Endothelial cell of umbilical vein (primary cell): Measurements from ENCODE around the gene FSTL1. TPM values are rescaled to one million over a fixed set of nuclear protein-coding genes. Genes with fewer than 3 reads are reported as not detected.

Experiments
- BruUV-seq: library from RNA; stranded (reverse); fragments of 400-500 nt; replicated peaks from 2 replicates; lab custom pipeline; 2021; lab: Mats Ljungman, UMichigan
- CTCF ChIA-PET: fragments of 300-600, 350-600 bp; sonication (Branson Sonifier 250); formaldehyde crosslinking; loops from one replicate; lab custom pipeline; 2021; ENCODE audit warnings: antibody characterized with exemption, inconsistent platforms; lab: Charles Lee
- POLR2A ChIA-PET: fragments of 300-600, 350-600 bp; sonication (Branson Sonifier 250); formaldehyde crosslinking; loops from one replicate; lab custom pipeline; 2021; ENCODE audit warnings: antibody characterized with exemption, inconsistent platforms; lab: Charles Lee
- DNase-seq: peaks from one replicate; pipeline ENCODE4 v3.0.0-alpha.2; 2011; ENCODE audit warnings: low read depth, low spot score
- FAIRE-seq: peaks from 2 replicates; lab custom pipeline; 2011; peaks lifted over from hg19 to GRCh38; lab: Jason Lieb, UNC
- H2AFZ ChIP-seq: 2 replicates; pipeline ENCODE4 v1.6.0; 2012; ENCODE audit warnings: low read depth, low read length, control low read depth, inconsistent platforms
- H3K27ac ChIP-seq: 2 replicates; pipeline ENCODE4 v1.5.1; 2011; ENCODE audit warnings: low read depth, mild to moderate bottlenecking, control low read depth, low read length, moderate library complexity; ENCODE audit not compliant: insufficient read depth
- H3K27me3 ChIP-seq, 2 experiments: 2 replicates each; pipeline versions ENCODE4 v1.6.0 to v1.6.1; 2011; ENCODE audit warnings: low read length in 2 of 2, mixed read lengths in 1 of 2; ENCODE audit not compliant: control insufficient read depth in 2 of 2, insufficient read depth in 2 of 2
- H3K36me3 ChIP-seq, 2 experiments: 2 replicates in 1 of 2; 3 replicates in 1 of 2; pipeline ENCODE4 v1.5.1; 2011; ENCODE audit warnings: low read length in 2 of 2, mild to moderate bottlenecking in 1 of 2, moderate library complexity in 1 of 2; ENCODE audit not compliant: control insufficient read depth in 2 of 2, insufficient read depth in 2 of 2; ENCODE audit errors: extremely low read depth in 1 of 2
- H3K4me1 ChIP-seq: 3 replicates; pipeline ENCODE4 v1.5.1; 2011; ENCODE audit warnings: mild to moderate bottlenecking, low read length; ENCODE audit not compliant: control insufficient read depth, insufficient read depth; ENCODE audit errors: extremely low read depth
- H3K4me2 ChIP-seq: 2 replicates; pipeline ENCODE4 v1.6.1; 2011; ENCODE audit warnings: low read length, control low read depth, mixed read lengths; ENCODE audit not compliant: insufficient read depth
- H3K4me3 ChIP-seq, 3 experiments: fragments of 200-600 bp in 1 of 3; sonication (generic), shearing (Covaris generic) in 1 of 3; replicated peaks in 1 of 3; 2 replicates each; pipeline ENCODE4 v1.5.1; 2011 to 2016; ENCODE audit warnings: control low read depth in 3 of 3, low read length in 3 of 3, mild to moderate bottlenecking in 2 of 3, inconsistent platforms in 1 of 3, low read depth in 1 of 3, moderate library complexity in 1 of 3; ENCODE audit not compliant: insufficient read depth in 1 of 3
- H3K79me2 ChIP-seq: 2 replicates; pipeline ENCODE4 v1.6.0; 2012; ENCODE audit warnings: low read length, inconsistent platforms; ENCODE audit not compliant: control insufficient read depth, insufficient read depth
- H3K9ac ChIP-seq: replicated peaks from 2 replicates; pipeline ENCODE3; 2011; ENCODE audit warnings: low read length, control low read depth; ENCODE audit not compliant: insufficient read depth; ENCODE audit errors: extremely low read depth
- H3K9me1 ChIP-seq: replicated peaks from 3 replicates; pipeline ENCODE4 v1.6.0; 2011; ENCODE audit warnings: mild to moderate bottlenecking, low read length; ENCODE audit not compliant: control insufficient read depth, insufficient read depth; ENCODE audit errors: extremely low read depth
- H3K9me3 ChIP-seq: replicated peaks from 2 replicates; pipeline ENCODE4 v1.5.1; 2012; ENCODE audit warnings: low read length, inconsistent platforms; ENCODE audit not compliant: control insufficient read depth, insufficient read depth
- H4K20me1 ChIP-seq: replicated peaks from 2 replicates; pipeline ENCODE3; 2011; ENCODE audit warnings: mild to moderate bottlenecking, low read length; ENCODE audit not compliant: control insufficient read depth, insufficient read depth; ENCODE audit errors: extremely low read depth
- EZH2 ChIP-seq: IDR thresholded peaks from 2 replicates; pipeline ENCODE4 v1.6.1; 2012; ENCODE audit warnings: borderline replicate concordance, low read depth, mild to moderate bottlenecking, moderate library complexity, low read length, inconsistent platforms; ENCODE audit not compliant: severe bottlenecking
- FOS ChIP-seq: IDR thresholded peaks from 2 replicates; pipeline ENCODE4 v1.6.1; 2011; ENCODE audit warnings: mild to moderate bottlenecking, low read length, moderate library complexity, borderline replicate concordance; ENCODE audit not compliant: insufficient read depth
- GATA2 ChIP-seq: IDR thresholded peaks from 2 replicates; pipeline ENCODE4 v1.7.0; 2011; ENCODE audit warnings: low read depth, mild to moderate bottlenecking, moderate library complexity, mixed read lengths, low read length; ENCODE audit not compliant: insufficient read length, insufficient read depth
- JUN ChIP-seq: IDR thresholded peaks from 2 replicates; pipeline ENCODE4 v1.6.1; 2011; ENCODE audit warnings: borderline replicate concordance, low read depth; ENCODE audit not compliant: insufficient read length, insufficient read depth
- MYC ChIP-seq: IDR thresholded peaks from one replicate; pipeline ENCODE4 v1.6.1; 2011; ENCODE audit warnings: mild to moderate bottlenecking, low read depth, low read length
- POLR2A ChIP-seq: IDR thresholded peaks from 2 replicates; pipeline ENCODE4 v1.6.1; 2012; ENCODE audit warnings: low read depth, mild to moderate bottlenecking, control low read depth, low read length
- POLR2AphosphoS5 ChIP-seq: IDR thresholded peaks from 2 replicates; pipeline ENCODE4 v1.6.1; 2012; ENCODE audit warnings: low read depth, mild to moderate bottlenecking, control low read depth, low read length, moderate library complexity; ENCODE audit not compliant: insufficient read depth
- dilution Hi-C: fragments of 300-500 bp; cut with MboI; formaldehyde crosslinking; loops from one replicate; pipeline ENCODE4 v1.15.0; 2019; ENCODE audit warnings: low sequenced_read_pairs; ENCODE audit not compliant: extremely low pct_ligation_motif_present
- intact Hi-C: fragments of 100-400 bp; cut with micrococcal nuclease; formaldehyde crosslinking; loops from one replicate; pipeline ENCODE4 v1.10.0; 2022
- polyA plus RNA-seq, 4 experiments: library from polyadenylated mRNA; depleted of rRNA in 3 of 4; stranded (reverse) in 3 of 4; unstranded in 1 of 4; fragments of >200 nt; gene quantifications; 2 replicates each; pipeline versions ENCODE4 v1.2.1 to v1.2.3, GENCODE V29; 2011 to 2012; ENCODE audit warnings: missing spikeins in 1 of 4
- total RNA-seq: library from RNA; stranded (reverse); gene quantifications from 2 replicates; pipeline ENCODE4 v1.2.3, GENCODE V29; 2021
- TF ChIP-seq, protein P1 (sequence below), 2 donors: IDR thresholded peaks; 1 replicate in 1 of 2; 2 replicates in 1 of 2; pipeline ENCODE4 v1.5.1; 2011; ENCODE audit warnings: low read length in 2 of 2, mild to moderate bottlenecking in 2 of 2, moderate library complexity in 2 of 2, control low read depth in 1 of 2, inconsistent platforms in 1 of 2, low read depth in 1 of 2; ENCODE audit not compliant: insufficient read depth in 1 of 2; ENCODE audit errors: extremely low read depth in 1 of 2
- TF ChIP-seq, protein P2 (sequence below): IDR thresholded peaks from 2 replicates; pipeline ENCODE4 v1.6.1; 2011; ENCODE audit not compliant: insufficient read depth, insufficient read length

Gene FSTL1
- total and polyA plus RNA-seq, 2 donors (not counting 3 experiments of a cell fraction or from before 2014, with no cell fraction given): 235 to 562 TPM

DNA sequence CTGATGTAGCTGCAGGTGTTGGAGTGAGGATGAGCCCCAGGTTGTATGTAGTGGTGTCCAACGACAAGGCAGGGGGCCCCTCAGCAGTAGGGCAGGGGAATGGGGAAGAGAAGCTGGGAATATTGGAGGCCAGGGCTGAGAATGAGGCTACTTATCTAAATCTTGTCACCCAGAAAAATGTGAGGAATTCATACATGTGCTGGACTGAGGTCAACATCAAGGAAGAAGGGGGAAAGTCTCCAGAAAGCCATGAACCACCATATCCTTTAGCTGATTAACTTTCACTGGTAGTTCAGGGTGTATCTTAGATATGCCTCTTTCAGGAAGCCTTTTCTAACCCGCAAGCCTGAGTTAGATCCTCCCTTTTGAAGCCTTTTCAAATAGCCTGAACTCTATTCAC, 22.6 kb upstream of the FSTL1 start:
- FAIRE-seq (no peak), DNase-seq (no peak)
- dilution Hi-C loops: no loop called here
- no peaks in the 10 kb centered on the region for H3K9me3 ChIP-seq
- ChIA-PET POLR2A (no interaction called here), CTCF (no interaction called here)
- no peak for TF ChIP-seq FOS
- TF ChIP-seq, protein P1, sequence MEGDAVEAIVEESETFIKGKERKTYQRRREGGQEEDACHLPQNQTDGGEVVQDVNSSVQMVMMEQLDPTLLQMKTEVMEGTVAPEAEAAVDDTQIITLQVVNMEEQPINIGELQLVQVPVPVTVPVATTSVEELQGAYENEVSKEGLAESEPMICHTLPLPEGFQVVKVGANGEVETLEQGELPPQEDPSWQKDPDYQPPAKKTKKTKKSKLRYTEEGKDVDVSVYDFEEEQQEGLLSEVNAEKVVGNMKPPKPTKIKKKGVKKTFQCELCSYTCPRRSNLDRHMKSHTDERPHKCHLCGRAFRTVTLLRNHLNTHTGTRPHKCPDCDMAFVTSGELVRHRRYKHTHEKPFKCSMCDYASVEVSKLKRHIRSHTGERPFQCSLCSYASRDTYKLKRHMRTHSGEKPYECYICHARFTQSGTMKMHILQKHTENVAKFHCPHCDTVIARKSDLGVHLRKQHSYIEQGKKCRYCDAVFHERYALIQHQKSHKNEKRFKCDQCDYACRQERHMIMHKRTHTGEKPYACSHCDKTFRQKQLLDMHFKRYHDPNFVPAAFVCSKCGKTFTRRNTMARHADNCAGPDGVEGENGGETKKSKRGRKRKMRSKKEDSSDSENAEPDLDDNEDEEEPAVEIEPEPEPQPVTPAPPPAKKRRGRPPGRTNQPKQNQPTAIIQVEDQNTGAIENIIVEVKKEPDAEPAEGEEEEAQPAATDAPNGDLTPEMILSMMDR (IDR thresholded peaks at IDR 0.05; ENCODE audit: extremely low read depth in 1 of 2, insufficient read depth in 1 of 2, low read depth in 1 of 2, low read length in 2 of 2): no peak
- no peak for TF ChIP-seq GATA2
- TF ChIP-seq POLR2AphosphoS5: no peak
- TF ChIP-seq, protein P2, sequence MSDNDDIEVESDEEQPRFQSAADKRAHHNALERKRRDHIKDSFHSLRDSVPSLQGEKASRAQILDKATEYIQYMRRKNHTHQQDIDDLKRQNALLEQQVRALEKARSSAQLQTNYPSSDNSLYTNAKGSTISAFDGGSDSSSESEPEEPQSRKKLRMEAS: no peak
- no peak for TF ChIP-seq POLR2A
- no peak for TF ChIP-seq JUN
- TF ChIP-seq EZH2: no peak
- no peak for TF ChIP-seq MYC
- H3K79me2 ChIP-seq: no peaks in the 10 kb centered on the region
- no peaks in the 10 kb centered on the region for H3K9me1 ChIP-seq
- H3K4me1 ChIP-seq: no peaks in the 10 kb centered on the region
- H2AFZ ChIP-seq: no peak overlapping the region
- no peak overlapping the region for H3K9ac ChIP-seq
- intact Hi-C loops: no loop called here
- no peaks in the 10 kb centered on the region for H4K20me1 ChIP-seq
- no peaks in the 10 kb centered on the region for H3K27me3 ChIP-seq
- H3K4me2 ChIP-seq: no peak overlapping the region
- BruUV-seq: no TSS peak
- no peaks in the 10 kb centered on the region for H3K36me3 ChIP-seq
- H3K27ac ChIP-seq: no peak overlapping the region
- no peak overlapping the region for H3K4me3 ChIP-seq
